Sigmoid colon (tissue), 7 donors: ENCODE data around the gene DCBLD2. TPM values are rescaled to one million over a fixed set of nuclear protein-coding genes. Genes with fewer than 3 reads are reported as not detected.
"Not testable (repeated sequence)": the region's sequence is repeated elsewhere in the genome, so short reads cannot be mapped to it uniquely, and the experiment has no call there.

Source experiments
- DNase-seq: peaks from one replicate; pipeline ENCODE4 v3.0.0-alpha.2; 2019
- H3K27ac ChIP-seq, 4 donors: fragments of 200-600 bp; sonication (generic); one replicate each; pipeline ENCODE4 v1.5.1; 2016 to 2019; ENCODE audit warnings: mild to moderate bottlenecking in 1 of 4
- H3K27me3 ChIP-seq, 3 donors: fragments of 200-600 bp; sonication (generic); one replicate each; pipeline ENCODE4 v1.5.1; 2019; ENCODE audit warnings: mild to moderate bottlenecking in 1 of 3
- H3K36me3 ChIP-seq, 4 donors: fragments of 200-600 bp; sonication (generic); one replicate each; pipeline ENCODE4 v1.5.1; 2016 to 2019
- H3K4me1 ChIP-seq, 4 donors: fragments of 200-600 bp; sonication (generic); one replicate each; pipeline ENCODE4 v1.5.1; 2017 to 2019
- H3K4me3 ChIP-seq, 4 donors: fragments of 200-600 bp; sonication (generic); one replicate each; pipeline ENCODE4 v1.5.1; 2017 to 2019; ENCODE audit warnings: mild to moderate bottlenecking in 2 of 4, moderate library complexity in 1 of 4
- H3K9me3 ChIP-seq, 4 donors: fragments of 200-600 bp in 3 of 4; sonication (generic) in 3 of 4; one replicate each; pipeline versions ENCODE4 v1.5.1 to v1.6.1; 2013 to 2019
- EP300 ChIP-seq, 4 donors: sonication (generic); formaldehyde crosslinking; IDR thresholded peaks; one replicate each; pipeline ENCODE4 v1.6.1; 2017; ENCODE audit warnings: antibody characterized with exemption in 4 of 4
- POLR2A ChIP-seq, 2 donors: fragments of 450-650 bp; IDR thresholded peaks; one replicate each; pipeline ENCODE4 v1.6.1; 2016; ENCODE audit warnings: antibody characterized with exemption in 2 of 2, mild to moderate bottlenecking in 2 of 2, moderate library complexity in 2 of 2
- POLR2AphosphoS5 ChIP-seq, 4 donors: sonication (generic); formaldehyde crosslinking; IDR thresholded peaks; one replicate each; pipeline ENCODE4 v1.6.1; 2017; ENCODE audit warnings: antibody characterized with exemption in 4 of 4
- WGBS, 2 donors: extraction: QIAGEN DNeasy Blood & Tissue Kit; methylation state at CpG; one replicate each; pipeline ENCODE4 v1.1.7; 2013; 5-methylcytosine and 5-hydroxymethylcytosine counted together
- intact Hi-C: fragments of 100-400 bp; cut with DNase I; formaldehyde crosslinking; loops from one replicate; pipeline ENCODE4 v1.15.1; 2023
- polyA plus RNA-seq, 3 donors: library from polyadenylated mRNA; stranded (reverse); fragments of 200-250 nt; gene quantifications; one replicate each; pipeline ENCODE4 v1.2.3, GENCODE V29; 2013
- total RNA-seq, 4 donors: library from RNA; depleted of rRNA; stranded (reverse); fragments of >200 nt; gene quantifications; one replicate each; pipeline ENCODE4 v1.1.0, GENCODE V29; 2016
- TF ChIP-seq, protein P1 (sequence below), 4 experiments: fragments of 450-650 bp in 3 of 4; fragments of 200-600 bp in 1 of 4; IDR thresholded peaks; one replicate each; pipeline ENCODE4 v1.5.1; 2016 to 2019; ENCODE audit warnings: antibody characterized with exemption in 4 of 4, mild to moderate bottlenecking in 3 of 4, moderate library complexity in 2 of 4
- donor health status: healthy with polysubstance abuse.
- donor health status: Bipolar disorder and iron deficiency.
- donor health status: healthy.

Gene DCBLD2
- total and polyA plus RNA-seq, 7 donors: 1.2 to 56.5 (median 38.8) TPM

DNA sequence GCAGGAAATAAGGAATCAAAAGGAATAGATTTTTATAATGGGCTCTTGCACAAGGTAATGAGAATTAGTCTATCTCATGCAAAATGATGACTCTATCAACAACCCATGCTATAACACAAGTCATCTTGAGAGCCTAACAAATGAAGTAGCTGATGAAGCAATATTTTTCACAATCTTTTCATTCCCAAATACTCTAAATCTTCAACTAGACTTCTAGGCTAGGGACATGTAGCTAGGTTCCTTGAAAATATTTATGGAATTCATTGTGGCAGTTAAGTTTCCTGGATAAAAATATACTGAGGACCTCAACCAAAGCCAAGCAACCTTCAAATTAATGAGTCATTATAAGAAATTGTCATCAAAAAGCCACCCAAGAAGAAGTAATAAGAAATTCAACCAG is 55.4 kb downstream of the DCBLD2 start:
- peaks cover 0 to 15% (median 0%) of the 10 kb centered on the region in 4 donors for H3K36me3 ChIP-seq
- H3K27me3 ChIP-seq: no peaks in the 10 kb centered on the region
- intact Hi-C loops: no loop called here
- no peak for TF ChIP-seq POLR2A (IDR thresholded peaks at IDR 0.05)
- TF ChIP-seq, protein P1, sequence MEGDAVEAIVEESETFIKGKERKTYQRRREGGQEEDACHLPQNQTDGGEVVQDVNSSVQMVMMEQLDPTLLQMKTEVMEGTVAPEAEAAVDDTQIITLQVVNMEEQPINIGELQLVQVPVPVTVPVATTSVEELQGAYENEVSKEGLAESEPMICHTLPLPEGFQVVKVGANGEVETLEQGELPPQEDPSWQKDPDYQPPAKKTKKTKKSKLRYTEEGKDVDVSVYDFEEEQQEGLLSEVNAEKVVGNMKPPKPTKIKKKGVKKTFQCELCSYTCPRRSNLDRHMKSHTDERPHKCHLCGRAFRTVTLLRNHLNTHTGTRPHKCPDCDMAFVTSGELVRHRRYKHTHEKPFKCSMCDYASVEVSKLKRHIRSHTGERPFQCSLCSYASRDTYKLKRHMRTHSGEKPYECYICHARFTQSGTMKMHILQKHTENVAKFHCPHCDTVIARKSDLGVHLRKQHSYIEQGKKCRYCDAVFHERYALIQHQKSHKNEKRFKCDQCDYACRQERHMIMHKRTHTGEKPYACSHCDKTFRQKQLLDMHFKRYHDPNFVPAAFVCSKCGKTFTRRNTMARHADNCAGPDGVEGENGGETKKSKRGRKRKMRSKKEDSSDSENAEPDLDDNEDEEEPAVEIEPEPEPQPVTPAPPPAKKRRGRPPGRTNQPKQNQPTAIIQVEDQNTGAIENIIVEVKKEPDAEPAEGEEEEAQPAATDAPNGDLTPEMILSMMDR (IDR thresholded peaks at IDR 0.05): no peak
- TF ChIP-seq EP300 (IDR thresholded peaks at IDR 0.05): no peak
- TF ChIP-seq POLR2AphosphoS5 (IDR thresholded peaks at IDR 0.05): no peak
- no peaks in the 10 kb centered on the region for H3K9me3 ChIP-seq
- no peak overlapping the region for H3K4me3 ChIP-seq
- no peak for DNase-seq
- H3K4me1 ChIP-seq: peaks cover 0 to 21% (median 6%) of the 10 kb centered on the region in 4 donors
- H3K27ac ChIP-seq: no peak overlapping the region

DNA sequence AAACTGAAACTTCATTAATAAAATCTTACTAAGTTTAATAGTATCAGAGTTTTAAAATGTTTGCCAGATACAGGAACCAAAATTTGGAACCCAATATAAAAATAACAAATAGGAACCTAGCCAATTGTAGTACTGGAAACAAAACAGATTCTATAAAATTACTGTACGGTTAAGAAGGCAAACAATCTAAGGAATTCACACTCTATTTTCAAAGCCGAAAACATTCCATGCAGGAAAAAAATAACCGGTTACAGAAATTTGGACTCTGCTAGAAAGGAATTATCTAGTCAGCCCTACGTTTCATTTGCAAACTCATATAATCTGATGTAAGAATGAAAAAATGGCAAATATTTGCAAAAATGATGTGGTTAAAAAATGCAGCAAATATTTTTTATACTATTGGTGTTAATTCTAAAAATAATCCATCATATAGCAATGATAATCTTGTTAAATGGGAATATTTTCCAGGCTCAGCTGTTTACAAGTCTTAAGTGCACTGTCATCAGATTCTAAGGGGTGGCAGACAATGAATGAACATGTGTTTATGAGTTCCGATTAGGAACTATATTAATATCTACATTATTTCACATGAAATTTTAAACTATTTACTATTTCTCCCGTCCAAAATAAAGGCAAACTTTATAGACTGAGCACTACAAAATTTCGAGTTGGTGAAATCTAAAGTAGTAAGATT is 58.1 kb downstream of the DCBLD2 start:
- Histone ChIP-seq H3K9me3 (no peaks in the 10 kb centered on the region), H3K4me1 (peaks cover 0 to 21% (median 6%) of the 10 kb centered on the region in 4 donors), H3K4me3 (no peak overlapping the region), H3K27ac (no peak overlapping the region), H3K27me3 (no peaks in the 10 kb centered on the region), H3K36me3 (peaks cover 0 to 7% (median 0%) of the 10 kb centered on the region in 4 donors)
- WGBS, 2 donors: 80 to 87% methylated on average over 7 of the region's 7 CpGs
- TF ChIP-seq POLR2AphosphoS5 (IDR thresholded peaks at IDR 0.05) (no peak), EP300 (IDR thresholded peaks at IDR 0.05) (no peak), POLR2A (IDR thresholded peaks at IDR 0.05) (no peak)
- TF ChIP-seq, protein P1 (IDR thresholded peaks at IDR 0.05): no peak
- no peak for DNase-seq
- intact Hi-C loops: no loop called here

DNA sequence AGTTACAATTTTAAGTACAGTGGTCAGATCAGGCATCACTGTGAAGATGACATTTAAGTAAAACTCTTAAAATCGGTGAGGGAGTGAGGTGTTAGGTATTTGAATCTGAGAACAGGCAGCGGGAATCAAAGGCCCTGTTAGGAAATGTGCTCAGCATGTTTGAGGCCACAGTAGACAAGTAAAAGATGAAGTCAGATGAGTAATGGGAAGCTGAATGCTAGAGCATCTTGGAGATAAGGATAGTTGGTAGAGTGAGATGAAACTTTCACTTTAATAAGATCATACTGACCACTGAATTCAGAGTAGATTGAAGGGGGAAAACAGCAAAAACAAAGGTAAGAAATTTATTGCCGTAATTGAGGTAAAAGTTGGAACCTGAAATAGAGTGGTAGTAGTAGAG is 61.6 kb downstream of the DCBLD2 start:
- Histone ChIP-seq H3K36me3 (no peaks in the 10 kb centered on the region), H3K9me3 (no peaks in the 10 kb centered on the region), H3K27me3 (no peaks in the 10 kb centered on the region), H3K4me1 (peaks cover 0 to 10% (median 3%) of the 10 kb centered on the region in 4 donors), H3K4me3 (no peak overlapping the region), H3K27ac (no peak overlapping the region)
- WGBS, 2 donors: 92 to 95% methylated on average over 3 of the region's 3 CpGs
- intact Hi-C loops: no loop called here
- no peak for TF ChIP-seq POLR2AphosphoS5 (IDR thresholded peaks at IDR 0.05)
- TF ChIP-seq, protein P1 (IDR thresholded peaks at IDR 0.05): no peak
- no peak for TF ChIP-seq EP300 (IDR thresholded peaks at IDR 0.05)
- no peak for TF ChIP-seq POLR2A (IDR thresholded peaks at IDR 0.05)
- DNase-seq: no peak

DNA sequence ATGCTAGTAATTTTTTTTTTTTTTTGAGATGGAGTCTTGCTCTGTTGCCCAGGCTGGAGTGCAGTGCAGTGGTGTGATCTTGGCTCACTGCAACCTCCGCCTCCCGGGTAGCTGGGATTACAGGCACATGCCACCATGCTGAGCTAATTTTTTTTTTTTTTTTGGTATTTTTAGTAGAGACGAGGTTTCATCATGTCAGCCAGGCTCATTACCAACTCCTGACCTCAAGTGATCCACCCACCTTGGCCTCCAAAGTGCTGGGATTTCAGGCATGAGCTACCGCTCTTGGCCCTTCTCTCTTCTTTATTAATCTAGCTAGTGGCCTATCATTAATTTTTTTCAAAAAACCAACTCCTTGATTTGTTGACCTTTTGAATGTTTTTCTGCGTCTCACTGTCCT is 70.4 kb downstream of the DCBLD2 start:
- intact Hi-C loops, H3K4me3 ChIP-seq, DNase-seq, H3K27me3 ChIP-seq, H3K27ac ChIP-seq, H3K9me3 ChIP-seq, H3K36me3 ChIP-seq: not testable (repeated sequence)
- WGBS, 2 donors: 95 to 98% methylated on average over 5 of the region's 5 CpGs
- peaks cover 0 to 12% (median 2%) of the 10 kb centered on the region in 4 donors for H3K4me1 ChIP-seq

DNA sequence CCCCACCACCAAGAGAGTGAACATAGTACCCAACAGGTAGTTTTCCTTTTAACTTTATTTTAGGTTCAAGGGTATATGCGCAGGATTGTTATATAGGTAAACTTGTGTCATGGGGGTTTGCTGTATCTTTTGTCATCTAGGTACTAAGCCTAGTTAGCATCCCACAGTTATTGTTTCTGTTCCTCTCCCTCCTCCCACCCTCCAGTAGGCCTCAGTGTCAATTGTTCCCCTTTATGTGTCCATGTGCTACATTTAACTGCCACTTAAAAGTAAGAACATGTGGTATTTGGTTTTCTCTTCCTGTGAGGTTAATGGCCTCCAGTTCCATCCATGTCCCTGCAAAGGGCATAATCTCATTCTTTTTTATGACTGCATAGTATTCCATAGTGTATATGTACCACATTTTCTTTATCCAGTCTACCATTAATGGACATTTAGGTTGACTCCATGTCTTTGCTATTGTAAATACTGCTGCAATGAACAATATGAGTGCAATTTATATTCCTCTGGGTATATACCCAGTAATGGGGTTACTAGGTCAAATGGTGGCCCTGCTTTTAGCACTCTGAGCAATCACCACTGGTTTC is 72.2 kb downstream of the DCBLD2 start:
- Histone ChIP-seq H3K4me1 (peaks cover 0 to 17% (median 4%) of the 10 kb centered on the region in 4 donors), H3K36me3 (no peaks in the 10 kb centered on the region), H3K27me3 (no peaks in the 10 kb centered on the region), H3K27ac (no peak overlapping the region), H3K4me3 (no peak overlapping the region), H3K9me3 (peaks cover 0 to 2% (median 0%) of the 10 kb centered on the region in 4 donors)
- no peak for TF ChIP-seq POLR2A (IDR thresholded peaks at IDR 0.05)
- TF ChIP-seq POLR2AphosphoS5 (IDR thresholded peaks at IDR 0.05): no peak
- TF ChIP-seq, protein P1 (IDR thresholded peaks at IDR 0.05): no peak
- TF ChIP-seq EP300 (IDR thresholded peaks at IDR 0.05): no peak
- DNase-seq: no peak
- intact Hi-C loops: no loop called here
- WGBS, 2 donors: 98% methylated on average over 1 of the region's 1 CpG
